HepG2 (cell line): Measurements from ENCODE around the gene CD83. TPM values are rescaled to one million over a fixed set of nuclear protein-coding genes. Genes with fewer than 3 reads are reported as not detected.
A peak's percentile ranks its signal among the peaks of the same experiment; 100 is the strongest.

Experiments used
- ATAC-seq: fragments of 200-7000 bp; cut with Tn5 transposase; 3 replicates; pipeline ENCODE4 v1.9.1; 2020; ENCODE audit warnings: mild to moderate bottlenecking, moderate library complexity
- BruUV-seq: library from RNA; stranded (reverse); fragments of 400-500 nt; replicated peaks from 2 replicates; lab custom pipeline; 2021; lab: Mats Ljungman, UMichigan
- CTCF ChIA-PET: fragments of 300-600 bp; formaldehyde crosslinking; extraction: SDS; loops from one replicate; lab custom pipeline; 2021; ENCODE audit warnings: low total read pairs, inconsistent platforms, low intra/inter-chr PET ratio; lab: Yijun Ruan, JAX
- POLR2A ChIA-PET: fragments of 350-600 bp; sonication (Branson Sonifier 250); formaldehyde crosslinking; loops from one replicate; lab custom pipeline; 2020; ENCODE audit warnings: antibody characterized with exemption, inconsistent platforms; lab: Yijun Ruan, JAX
- DNase-seq: peaks from one replicate; pipeline ENCODE4 v3.0.0-alpha.2; 2015; ENCODE audit warnings: low spot score
- FAIRE-seq: peaks from 3 replicates; lab custom pipeline; 2011; peaks lifted over from hg19 to GRCh38; lab: Jason Lieb, UNC
- H2AFZ ChIP-seq: one replicate; pipeline ENCODE4 v1.6.1; 2011; ENCODE audit warnings: low read length, inconsistent platforms
- H3K27ac ChIP-seq: fragments of 300-600 bp; 3 replicates; pipeline ENCODE4 v1.8.0; 2011; ENCODE audit warnings: mixed run types, mild to moderate bottlenecking, mixed read lengths, low read length, inconsistent platforms; ENCODE audit not compliant: insufficient read depth; ENCODE audit errors: extremely low read length
- H3K27me3 ChIP-seq, 2 experiments: fragments of 200-600 bp in 1 of 2; 2 replicates in 1 of 2; 3 replicates in 1 of 2; pipeline versions ENCODE4 v1.6.0 to v1.8.0; 2011; ENCODE audit warnings: low read length in 2 of 2, mild to moderate bottlenecking in 2 of 2, moderate library complexity in 2 of 2, inconsistent platforms in 1 of 2; ENCODE audit not compliant: insufficient read depth in 2 of 2, control insufficient read depth in 1 of 2
- H3K36me3 ChIP-seq, 2 experiments: fragments of 200-600 bp in 1 of 2; replicated peaks in 1 of 2; 2 replicates in 1 of 2; 3 replicates in 1 of 2; pipeline versions ENCODE4 v1.5.1 to v1.8.0; 2011; ENCODE audit warnings: low read length in 2 of 2, inconsistent platforms in 1 of 2; ENCODE audit not compliant: insufficient read depth in 2 of 2, control insufficient read depth in 1 of 2
- H3K4me1 ChIP-seq: 2 replicates; pipeline ENCODE4 v1.5.1; 2012; ENCODE audit warnings: low read length, inconsistent platforms; ENCODE audit not compliant: insufficient read depth
- H3K4me2 ChIP-seq: 2 replicates; pipeline ENCODE4 v1.6.0; 2011; ENCODE audit warnings: low read depth, low read length, inconsistent platforms
- H3K4me3 ChIP-seq, 3 experiments: fragments of 200-600 bp in 1 of 3; sonication (generic), shearing (Covaris generic) in 1 of 3; replicated peaks in 1 of 3; 2 replicates each; pipeline ENCODE4 v1.5.1; 2011 to 2016; ENCODE audit warnings: low read length in 3 of 3, inconsistent platforms in 2 of 3, low read depth in 2 of 3, mild to moderate bottlenecking in 2 of 3, control low read depth in 1 of 3, mixed read lengths in 1 of 3; ENCODE audit not compliant: insufficient read depth in 1 of 3
- H3K79me2 ChIP-seq: one replicate; pipeline ENCODE4 v1.6.1; 2011; ENCODE audit warnings: low read length, inconsistent platforms; ENCODE audit not compliant: insufficient read depth
- H3K9ac ChIP-seq: 2 replicates; pipeline ENCODE4 v1.6.0; 2011; ENCODE audit warnings: mild to moderate bottlenecking, low read depth, low read length, inconsistent platforms; ENCODE audit not compliant: insufficient read depth
- H3K9me3 ChIP-seq: 2 replicates; pipeline ENCODE4 v1.5.1; 2012; ENCODE audit warnings: mild to moderate bottlenecking, low read length
- H4K20me1 ChIP-seq: 2 replicates; pipeline ENCODE4 v1.6.0; 2011; ENCODE audit warnings: inconsistent platforms, mild to moderate bottlenecking, low read length, moderate library complexity; ENCODE audit not compliant: insufficient read depth
- ARID3A ChIP-seq: IDR thresholded peaks from 2 replicates; pipeline ENCODE4 v1.6.1; 2012; ENCODE audit warnings: low read depth, low read length, improper control_type of control experiment
- BHLHE40 ChIP-seq: IDR thresholded peaks from 2 replicates; pipeline ENCODE4 v1.6.1; 2011; ENCODE audit warnings: low read length, improper control_type of control experiment
- CTCF ChIP-seq: sonication (generic); formaldehyde crosslinking; IDR thresholded peaks from 2 replicates; pipeline ENCODE4 v1.5.0; 2020; ENCODE audit warnings: mild to moderate bottlenecking, missing genetic modification reagents, moderate library complexity
- FOXC1 ChIP-seq: sonication (generic); formaldehyde crosslinking; IDR thresholded peaks from 2 replicates; pipeline ENCODE4 v1.8.0; 2022; ENCODE audit warnings: mild to moderate bottlenecking, missing genetic modification reagents, borderline replicate concordance
- FOXM1 ChIP-seq: sonication (generic); formaldehyde crosslinking; IDR thresholded peaks from 2 replicates; pipeline ENCODE4 v1.5.0; 2020; ENCODE audit warnings: missing genetic modification reagents
- IKZF1 ChIP-seq: fragments of 450-650 bp; IDR thresholded peaks from 2 replicates; pipeline ENCODE4 v1.7.1; 2016
- IRF2 ChIP-seq: IDR thresholded peaks from 2 replicates; pipeline ENCODE4 v1.6.1; 2018; ENCODE audit warnings: missing genetic modification reagents, missing compliant biosample characterization
- JDP2 ChIP-seq: sonication (generic); formaldehyde crosslinking; IDR thresholded peaks from 2 replicates; pipeline ENCODE4 v1.8.1; 2022; ENCODE audit warnings: missing genetic modification reagents, borderline replicate concordance
- LBX2 ChIP-seq: sonication (generic); formaldehyde crosslinking; IDR thresholded peaks from 2 replicates; pipeline ENCODE4 v1.5.0; 2020; ENCODE audit warnings: missing genetic modification reagents, mild to moderate bottlenecking, borderline replicate concordance
- MYPOP ChIP-seq: sonication (generic); formaldehyde crosslinking; IDR thresholded peaks from 2 replicates; pipeline ENCODE4 v1.8.1; 2023; ENCODE audit warnings: mild to moderate bottlenecking, moderate library complexity, missing genetic modification reagents
- NR2C2 ChIP-seq: sonication (generic); formaldehyde crosslinking; IDR thresholded peaks from 2 replicates; pipeline ENCODE4 v1.4.0; 2020; ENCODE audit warnings: missing genetic modification reagents, mild to moderate bottlenecking, moderate library complexity, borderline replicate concordance
- RAD21 ChIP-seq: fragments of 450-650 bp; formaldehyde crosslinking; IDR thresholded peaks from 2 replicates; pipeline ENCODE4 v1.5.0; 2020; ENCODE audit warnings: mild to moderate bottlenecking
- SALL1 ChIP-seq: sonication (generic); formaldehyde crosslinking; IDR thresholded peaks from 2 replicates; pipeline ENCODE4 v1.8.0; 2022; ENCODE audit warnings: mild to moderate bottlenecking, missing genetic modification reagents
- STAG1 ChIP-seq: sonication (generic); formaldehyde crosslinking; IDR thresholded peaks from 2 replicates; pipeline ENCODE4 v1.4.0; 2020; ENCODE audit warnings: missing genetic modification reagents
- SYNCRIP ChIP-seq: fragments of 200-400 bp; formaldehyde crosslinking; IDR thresholded peaks from 2 replicates; pipeline ENCODE4 v1.6.1; 2018; ENCODE audit warnings: mild to moderate bottlenecking, low read depth, low read length; ENCODE audit not compliant: insufficient read depth
- ZBTB21 ChIP-seq: sonication (generic); formaldehyde crosslinking; IDR thresholded peaks from 2 replicates; pipeline ENCODE4 v1.4.0; 2020; ENCODE audit warnings: missing genetic modification reagents
- ZNF225 ChIP-seq: sonication (generic); formaldehyde crosslinking; IDR thresholded peaks from 2 replicates; pipeline ENCODE4 v1.4.0; 2020; ENCODE audit warnings: mild to moderate bottlenecking, missing genetic modification reagents
- ZNF331 ChIP-seq: sonication (generic); formaldehyde crosslinking; IDR thresholded peaks from 2 replicates; pipeline ENCODE4 v1.4.0; 2020; ENCODE audit warnings: missing genetic modification reagents
- ZNF333 ChIP-seq: sonication (generic); formaldehyde crosslinking; IDR thresholded peaks from 2 replicates; pipeline ENCODE4 v1.4.0; 2020; ENCODE audit warnings: mild to moderate bottlenecking, missing genetic modification reagents, borderline replicate concordance
- ZNF33A ChIP-seq: sonication (generic); formaldehyde crosslinking; IDR thresholded peaks from 2 replicates; pipeline ENCODE4 v1.5.1; 2020; ENCODE audit warnings: missing genetic modification reagents, mild to moderate bottlenecking, moderate library complexity, borderline replicate concordance
- ZNF501 ChIP-seq: sonication (generic); formaldehyde crosslinking; IDR thresholded peaks from 2 replicates; pipeline ENCODE4 v1.5.1; 2020; ENCODE audit warnings: mild to moderate bottlenecking, moderate library complexity, missing genetic modification reagents
- ZNF567 ChIP-seq: sonication (generic); formaldehyde crosslinking; IDR thresholded peaks from 2 replicates; pipeline ENCODE4 v1.8.1; 2023; ENCODE audit warnings: mild to moderate bottlenecking, missing genetic modification reagents, borderline replicate concordance
- WGBS: methylation state at CpG from one replicate; pipeline ENCODE4 v1.1.6; 2017; ENCODE audit warnings: low lambda C conversion rate; 5-methylcytosine and 5-hydroxymethylcytosine counted together
- in situ Hi-C: cut with HindIII; loops from 2 replicates; pipeline ENCODE4 v1.10.0; 2017; ENCODE audit warnings: low pct_unique_long_range_greater_than_20kb; ENCODE audit not compliant: extremely low pct_ligation_motif_present
- intact Hi-C: fragments of 100-400 bp; cut with micrococcal nuclease; formaldehyde crosslinking; loops from one replicate; pipeline ENCODE4 v1.10.0; 2022; ENCODE audit not compliant: unreplicated experiment
- polyA plus RNA-seq, 8 experiments: library from polyadenylated mRNA; depleted of rRNA in 3 of 8; stranded (reverse) in 7 of 8; unstranded in 1 of 8; fragments of >200 nt; fragmentation: Illumina TruSeq in 4 of 8; extraction: Trizol in 4 of 8; gene quantifications; 2 replicates each; pipeline versions ENCODE4 v1.2.1 to v1.2.3, GENCODE V29; 2011 to 2016; ENCODE audit warnings: low read depth in 4 of 8, missing spikeins in 1 of 8, mixed read lengths in 1 of 8; ENCODE audit not compliant: insufficient read depth in 1 of 8
- total RNA-seq, 5 experiments: library from RNA; depleted of rRNA; stranded (reverse); fragments of >200 nt; fragmentation: Illumina TruSeq; extraction: Trizol; gene quantifications; 2 replicates each; pipeline ENCODE4 v1.2.3, GENCODE V29; 2016; ENCODE audit warnings: low read depth in 1 of 5

The CD83 gene
- total and polyA plus RNA-seq, 2 of the 13 experiments (the other 11 are each of a cell fraction or from before 2014, with no cell fraction given), result 0.46 to 2.3 TPM

- no TSS peak for BruUV-seq
- Histone ChIP-seq H3K4me2 (0 out of 2 replicates have a peak overlapping the region, but pooled peaks have one; percentile 19), H3K9me3 (no peaks in the 10 kb centered on the region), H3K27me3 (no peaks in the 10 kb centered on the region), H2AFZ (peak overlapping the region; percentile 37), H3K4me3 (no peak overlapping the region), H3K36me3 (no peaks in the 10 kb centered on the region), H3K4me1 (peaks cover 25% of the 10 kb centered on the region), H3K9ac (no peak overlapping the region), H3K27ac (no peak overlapping the region), H4K20me1 (no peaks in the 10 kb centered on the region), H3K79me2 (no peaks in the 10 kb centered on the region)
- intact Hi-C loops (loop anchor here (1.0 kb wide), 2 partner anchors 15 to 1494 kb away; no protein-coding TSS in a partner anchor), in situ Hi-C loops (no loop called here)
- ChIA-PET POLR2A (no interaction called here), CTCF (interaction anchor here (1.5 to 2.2 kb wide), 2 partner anchors 15 to 17 kb away, joined by 4 to 31 read pairs; no protein-coding TSS in a partner anchor)
- ATAC-seq (peak; percentile 98), FAIRE-seq (peak; percentile 94), DNase-seq (peak; percentile 70)
- WGBS, result under 1% methylated on average over 7 of the region's 7 CpGs
- TF ChIP-seq ZNF501 (peak; percentile 44; the same call in 1 of the 2 replicates), ARID3A (0 out of 2 replicates have a peak, but pooled peaks have one; percentile 28), NR2C2 (no peak), ZBTB21 (CRISPR knock-in tag) (no peak), SYNCRIP (no peak), FOXC1 (CRISPR knock-in tag) (peak; percentile 47; the same call in 1 of the 2 replicates), FOXM1 (CRISPR knock-in tag) (no peak), JDP2 (no peak), ZNF225 (CRISPR knock-in tag) (no peak), IRF2 (0 out of 2 replicates have a peak, but pooled peaks have one; percentile 39), ZNF333 (CRISPR knock-in tag) (no peak), STAG1 (CRISPR knock-in tag) (peak; percentile 89), IKZF1 (no peak), ZNF331 (CRISPR knock-in tag) (no peak), MYPOP (CRISPR knock-in tag) (peak; percentile 52; the same call in 1 of the 2 replicates), BHLHE40 (no peak), CTCF (CRISPR knock-in tag) (peak; percentile 94), RAD21 (CRISPR knock-in tag) (peak; percentile 73), SALL1 (CRISPR knock-in tag) (peak; percentile 66), ZNF567 (no peak), LBX2 (CRISPR knock-in tag) (no peak), ZNF33A (CRISPR knock-in tag) (no peak)
Measured at GRCh38 chr6:14129575-14129974, 12.0 kb downstream of the CD83 start.
